Midbrain (tissue), 1 donor: ENCODE measurements around the gene ENAH.
"Not testable (repeated sequence)": the region's sequence is repeated elsewhere in the genome, so short reads cannot be mapped to it uniquely, and the experiment has no call there.

Experiments
- DNase-seq: peaks from one replicate; lab custom pipeline; 2025; lab: John Stamatoyannopoulos, UW

The ENAH gene

GRCh38 chr1:225652729-225653462 lies at the start of gene ENAH:
ENAH (minus strand) TSS chr1:225653123; CDS start chr1:225652690, 433 bp downstream.
- peak; percentile 89 for DNase-seq

- DNase-seq: no peak
Observed at GRCh38 chr1:225700889-225701465, 48.1 kb upstream of the ENAH start.

- no peak for DNase-seq
Observed at GRCh38 chr1:225700164-225700821, 47.4 kb upstream of the ENAH start.

- DNase-seq: no peak
Observed at GRCh38 chr1:225699336-225699735, 46.4 kb upstream of the ENAH start.

GRCh38 chr1:225698194-225698593 lies 45.3 kb upstream of the ENAH start:
- not testable (repeated sequence) for DNase-seq

GRCh38 chr1:225697428-225697827 lies 44.5 kb upstream of the ENAH start:
- no peak for DNase-seq

GRCh38 chr1:225695578-225696337 lies 42.8 kb upstream of the ENAH start:
- no peak for DNase-seq

- DNase-seq: no peak
Observed at GRCh38 chr1:225694151-225694603, 41.3 kb upstream of the ENAH start.

GRCh38 chr1:225693697-225694096 lies 40.8 kb upstream of the ENAH start:
- not testable (repeated sequence) for DNase-seq

GRCh38 chr1:225693085-225693696 lies 40.3 kb upstream of the ENAH start:
- DNase-seq: no peak

- no peak for DNase-seq
Observed at GRCh38 chr1:225692517-225692879, 39.6 kb upstream of the ENAH start.

GRCh38 chr1:225691861-225692516 lies 39.1 kb upstream of the ENAH start:
- no peak for DNase-seq

- no peak for DNase-seq
Observed at GRCh38 chr1:225691377-225691776, 38.5 kb upstream of the ENAH start.

GRCh38 chr1:225689882-225690459 lies 37.0 kb upstream of the ENAH start:
- DNase-seq: no peak

- no peak for DNase-seq
Observed at GRCh38 chr1:225688345-225688744, 35.4 kb upstream of the ENAH start.

- no peak for DNase-seq
Observed at GRCh38 chr1:225685476-225686176, 32.7 kb upstream of the ENAH start.

- DNase-seq: no peak
Observed at GRCh38 chr1:225684741-225685140, 31.8 kb upstream of the ENAH start.

- DNase-seq: no peak
Observed at GRCh38 chr1:225681231-225681630, 28.3 kb upstream of the ENAH start.

- no peak for DNase-seq
Observed at GRCh38 chr1:225678545-225678944, 25.6 kb upstream of the ENAH start.

GRCh38 chr1:225677350-225678124 lies 24.6 kb upstream of the ENAH start:
- no peak for DNase-seq
